HEK293 (cell line): ENCODE results near the gene HOXA4.

Experiments
- CTCF ChIP-seq: fragments of 450-650 bp; formaldehyde crosslinking; IDR thresholded peaks from 2 replicates; pipeline ENCODE4 v1.5.1; 2016; ENCODE audit warnings: missing biosample characterization, missing genetic modification characterization
- PRDM4 ChIP-seq: fragments of 450-650 bp; formaldehyde crosslinking; IDR thresholded peaks from 2 replicates; pipeline ENCODE4 v1.5.1; 2017; ENCODE audit warnings: missing biosample characterization, missing genetic modification characterization
- REST ChIP-seq: fragments of 450-650 bp; formaldehyde crosslinking; IDR thresholded peaks from 2 replicates; pipeline ENCODE4 v1.5.1; 2016; ENCODE audit warnings: missing biosample characterization, missing genetic modification characterization
- ZBTB49 ChIP-seq: fragments of 450-650 bp; formaldehyde crosslinking; IDR thresholded peaks from 2 replicates; pipeline ENCODE4 v1.5.1; 2016; ENCODE audit warnings: missing biosample characterization, missing genetic modification characterization, low read depth
- ZNF239 ChIP-seq: fragments of 450-650 bp; formaldehyde crosslinking; IDR thresholded peaks from 2 replicates; pipeline ENCODE4 v1.5.1; 2016; ENCODE audit warnings: missing biosample characterization, missing genetic modification characterization
- ZNF449 ChIP-seq: fragments of 450-650 bp; formaldehyde crosslinking; IDR thresholded peaks from 2 replicates; pipeline ENCODE4 v1.5.1; 2017; ENCODE audit warnings: missing biosample characterization, mild to moderate bottlenecking, missing genetic modification characterization, moderate library complexity

- TF ChIP-seq CTCF (tag by site-specific recombination) (no peak), ZNF449 (no peak), PRDM4 (no peak), REST (tag by site-specific recombination) (no peak), ZNF239 (tag by site-specific recombination) (no peak), ZBTB49 (no peak)
These were observed 2.5 kb downstream of the HOXA4 start for GRCh38 chr7:27128034-27128433.
